Body of pancreas (tissue), 4 donors: ENCODE measurements around the gene CERK.

Source experiments
- CTCF ChIP-seq, 7 experiments: fragments of 450-650 bp in 4 of 7; fragments of 200-600 bp in 3 of 7; sonication (generic) in 3 of 7; IDR thresholded peaks; one replicate each; pipeline ENCODE4 v1.5.1; 2016 to 2019; ENCODE audit warnings: antibody characterized with exemption in 7 of 7
- POLR2A ChIP-seq, 3 donors: fragments of 450-650 bp; IDR thresholded peaks; one replicate each; pipeline ENCODE4 v1.6.1; 2016; ENCODE audit warnings: antibody characterized with exemption in 3 of 3, mild to moderate bottlenecking in 2 of 3

- TF ChIP-seq CTCF (IDR thresholded peaks at IDR 0.05): no peak
- no peak for TF ChIP-seq POLR2A (IDR thresholded peaks at IDR 0.05)
These were observed 68.9 kb downstream of the CERK start for GRCh38 chr22:46669201-46669600.
